ENCODE results near the gene MAML1.
"Not testable (repeated sequence)": the region's sequence is repeated elsewhere in the genome, so short reads cannot be mapped to it uniquely, and the experiment has no call there.

The MAML1 gene, protein sequence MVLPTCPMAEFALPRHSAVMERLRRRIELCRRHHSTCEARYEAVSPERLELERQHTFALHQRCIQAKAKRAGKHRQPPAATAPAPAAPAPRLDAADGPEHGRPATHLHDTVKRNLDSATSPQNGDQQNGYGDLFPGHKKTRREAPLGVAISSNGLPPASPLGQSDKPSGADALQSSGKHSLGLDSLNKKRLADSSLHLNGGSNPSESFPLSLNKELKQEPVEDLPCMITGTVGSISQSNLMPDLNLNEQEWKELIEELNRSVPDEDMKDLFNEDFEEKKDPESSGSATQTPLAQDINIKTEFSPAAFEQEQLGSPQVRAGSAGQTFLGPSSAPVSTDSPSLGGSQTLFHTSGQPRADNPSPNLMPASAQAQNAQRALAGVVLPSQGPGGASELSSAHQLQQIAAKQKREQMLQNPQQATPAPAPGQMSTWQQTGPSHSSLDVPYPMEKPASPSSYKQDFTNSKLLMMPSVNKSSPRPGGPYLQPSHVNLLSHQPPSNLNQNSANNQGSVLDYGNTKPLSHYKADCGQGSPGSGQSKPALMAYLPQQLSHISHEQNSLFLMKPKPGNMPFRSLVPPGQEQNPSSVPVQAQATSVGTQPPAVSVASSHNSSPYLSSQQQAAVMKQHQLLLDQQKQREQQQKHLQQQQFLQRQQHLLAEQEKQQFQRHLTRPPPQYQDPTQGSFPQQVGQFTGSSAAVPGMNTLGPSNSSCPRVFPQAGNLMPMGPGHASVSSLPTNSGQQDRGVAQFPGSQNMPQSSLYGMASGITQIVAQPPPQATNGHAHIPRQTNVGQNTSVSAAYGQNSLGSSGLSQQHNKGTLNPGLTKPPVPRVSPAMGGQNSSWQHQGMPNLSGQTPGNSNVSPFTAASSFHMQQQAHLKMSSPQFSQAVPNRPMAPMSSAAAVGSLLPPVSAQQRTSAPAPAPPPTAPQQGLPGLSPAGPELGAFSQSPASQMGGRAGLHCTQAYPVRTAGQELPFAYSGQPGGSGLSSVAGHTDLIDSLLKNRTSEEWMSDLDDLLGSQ

DNA sequence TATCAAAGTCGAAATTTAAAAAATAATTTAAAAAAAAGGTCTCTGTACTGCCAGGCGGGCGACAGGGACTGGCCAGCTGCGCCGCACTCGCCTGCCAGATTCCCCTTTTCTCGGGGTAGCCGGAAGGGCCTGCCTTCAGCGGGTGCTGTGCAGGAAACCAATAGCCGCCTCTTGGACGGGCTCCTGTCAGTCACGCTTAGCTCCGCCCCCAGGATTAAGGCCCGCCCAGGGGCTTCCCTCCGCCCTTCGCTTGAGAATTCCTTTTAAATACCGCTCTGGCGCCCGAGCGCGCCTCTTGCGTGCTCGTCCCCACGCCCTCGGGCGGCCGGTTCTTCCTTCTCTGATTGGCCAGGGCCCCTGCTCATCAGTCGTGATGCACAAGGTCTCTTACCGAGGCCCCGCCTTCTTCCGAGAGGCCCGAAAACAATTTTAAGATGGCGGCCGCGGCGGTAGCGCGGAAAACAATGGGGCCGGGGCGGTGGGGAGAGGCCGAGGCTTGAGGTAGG lies at the start of gene MAML1:
Gene MAML1 (plus strand): TSS at position 411 of the 506 bp plus-strand sequence. CDS start 291 bp downstream, outside the sequence.
- in situ Hi-C loops (cut with MboI; ENCODE audit: low sequenced_read_pairs), result no loop called here

DNA sequence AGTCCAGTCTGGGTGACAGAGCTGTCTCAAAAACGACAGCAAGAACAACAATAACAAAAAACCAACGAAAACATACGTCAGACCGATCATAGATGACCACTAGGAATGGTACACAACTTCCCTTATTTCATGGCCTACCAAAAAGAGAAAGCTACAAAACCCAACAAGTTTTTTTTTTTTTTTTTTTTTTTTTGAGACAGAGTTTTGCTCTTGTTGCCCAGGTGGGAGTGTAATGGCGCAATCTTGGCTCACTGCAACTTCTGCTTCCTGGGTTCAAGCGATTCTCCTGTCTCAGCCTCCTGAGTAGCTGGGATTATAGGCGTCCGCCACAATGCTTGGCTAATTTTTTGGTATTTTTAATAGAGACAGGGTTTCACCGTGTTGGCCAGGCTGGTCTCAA lies 43.4 kb upstream of the MAML1 start:
- in situ Hi-C loops (cut with MboI; ENCODE audit: low sequenced_read_pairs), result not testable (repeated sequence)

DNA sequence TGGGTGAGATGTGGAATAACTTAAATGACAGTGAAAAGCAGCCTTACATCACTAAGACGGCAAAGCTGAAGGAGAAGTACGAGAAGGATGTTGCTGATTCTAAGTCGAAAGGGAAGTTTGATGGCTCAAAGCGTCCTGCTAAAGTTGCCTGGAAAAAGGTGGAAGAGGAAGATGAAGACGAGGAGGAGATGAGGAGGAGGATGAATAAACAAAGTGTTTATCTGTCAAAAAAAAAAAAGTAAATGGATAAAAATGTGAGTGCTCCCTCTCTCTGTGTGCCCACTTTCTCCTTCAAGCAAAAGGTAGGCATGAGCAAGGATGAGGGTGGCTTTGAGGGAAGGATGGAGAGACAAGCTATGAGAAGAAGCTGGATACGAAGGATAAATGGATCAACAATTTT lies 38.1 kb upstream of the MAML1 start:
- in situ Hi-C loops (cut with MboI; ENCODE audit: low sequenced_read_pairs), result no loop called here

DNA sequence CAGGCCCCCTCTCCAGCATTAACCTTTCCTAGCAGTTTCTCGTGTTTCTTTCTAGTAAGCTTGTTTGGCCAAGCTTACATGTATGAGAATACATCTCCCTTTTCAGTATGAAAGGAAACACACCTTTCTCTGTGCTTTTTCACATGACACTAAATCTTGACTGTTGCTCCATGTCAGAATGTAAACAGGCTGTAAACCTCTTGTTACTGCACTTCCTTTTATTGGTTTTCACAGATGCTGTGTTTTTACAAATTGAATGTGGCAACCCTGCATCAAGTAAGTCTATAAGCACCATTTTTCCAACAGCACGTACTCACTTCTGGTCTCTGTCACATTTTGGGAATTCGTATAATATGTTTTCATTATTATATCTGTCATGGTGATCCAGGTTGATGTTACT lies 36.0 kb upstream of the MAML1 start:
- in situ Hi-C loops (cut with MboI; ENCODE audit: low sequenced_read_pairs), result no loop called here

DNA sequence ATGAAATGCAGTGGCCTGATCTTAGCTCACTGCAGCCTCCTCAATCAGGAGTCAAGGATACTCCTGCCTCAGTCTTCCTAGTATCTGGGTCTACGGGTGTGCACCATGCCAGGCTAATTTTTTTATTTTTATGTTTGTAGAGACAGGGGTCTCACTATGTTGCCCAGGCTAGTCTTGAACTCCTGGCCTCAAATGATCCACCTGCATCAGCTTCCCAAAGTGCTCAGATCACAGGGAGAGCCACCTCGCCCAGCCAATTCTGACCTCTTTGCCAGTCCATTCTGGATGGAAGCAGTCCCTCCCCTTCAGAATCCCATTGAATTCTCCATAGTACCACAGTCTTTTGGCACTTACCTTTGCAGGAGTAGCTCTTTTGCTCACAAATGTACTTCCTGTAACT lies 35.5 kb upstream of the MAML1 start:
- in situ Hi-C loops (cut with MboI; ENCODE audit: low sequenced_read_pairs), result no loop called here

DNA sequence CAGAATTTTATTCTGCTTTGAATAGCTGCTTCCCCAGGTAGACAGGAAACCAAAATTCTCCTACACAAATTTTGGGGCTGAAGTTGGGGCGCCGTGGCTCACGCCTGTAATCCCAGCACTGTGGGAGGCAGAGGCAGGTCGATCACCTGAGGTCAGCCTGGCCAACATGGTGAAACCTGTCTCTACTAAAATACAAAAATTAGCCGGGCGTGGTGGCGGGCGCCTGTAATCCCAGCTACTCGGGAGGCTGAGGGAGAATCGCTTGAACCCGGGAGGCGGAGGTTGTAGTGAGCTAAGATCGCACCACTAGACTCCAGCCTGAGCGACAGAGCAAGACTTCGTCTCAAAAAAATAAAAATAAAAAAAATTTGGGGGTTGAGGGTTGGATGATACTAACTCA lies 35.1 kb upstream of the MAML1 start:
- in situ Hi-C loops (cut with MboI; ENCODE audit: low sequenced_read_pairs), result not testable (repeated sequence)

DNA sequence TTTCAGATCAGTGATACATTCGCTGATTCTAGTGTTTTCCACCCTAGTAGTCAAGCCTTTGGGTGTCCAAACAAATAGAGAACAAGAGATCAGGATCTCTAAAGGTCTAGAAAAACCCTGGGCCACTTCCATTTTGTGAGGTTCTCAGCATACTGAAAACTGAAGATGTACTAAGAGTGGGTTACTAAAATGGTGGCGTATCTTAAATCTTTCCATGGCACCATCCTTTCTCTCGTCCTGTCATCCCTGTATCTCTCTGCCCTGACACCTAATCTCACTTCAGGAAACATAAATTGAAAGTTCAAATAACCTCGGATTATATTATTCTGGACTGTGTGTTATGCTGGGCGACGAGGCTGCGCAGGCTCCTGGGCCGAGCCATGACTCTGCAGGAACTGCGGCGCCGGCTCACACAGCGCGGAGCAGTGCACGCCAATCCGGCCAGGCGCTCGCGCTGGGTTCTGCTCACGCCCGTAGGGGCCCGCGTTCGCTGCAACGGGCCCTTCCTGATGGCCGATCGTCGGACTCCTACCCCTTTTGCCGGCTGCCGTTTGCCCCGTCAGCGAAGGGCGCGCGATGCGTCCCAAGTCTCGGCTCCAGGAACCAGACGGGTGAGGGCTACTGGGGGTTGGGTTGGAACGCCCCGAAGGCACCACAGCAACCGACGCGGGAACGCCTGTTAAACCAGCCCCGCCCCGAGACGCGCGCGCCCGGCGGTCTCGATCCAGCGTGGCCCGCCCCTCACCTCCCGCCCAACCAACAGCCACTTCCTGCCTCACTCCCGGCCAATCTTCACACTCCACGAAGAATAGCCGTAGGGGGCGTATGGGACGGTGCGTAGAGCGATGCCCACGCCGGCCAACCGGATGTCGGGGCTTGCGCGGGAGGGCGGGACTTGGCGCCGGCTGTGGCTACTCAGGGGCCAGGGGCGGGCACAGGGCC lies 34.4 kb upstream of the MAML1 start:
- in situ Hi-C loops (cut with MboI; ENCODE audit: low sequenced_read_pairs), result no loop called here

DNA sequence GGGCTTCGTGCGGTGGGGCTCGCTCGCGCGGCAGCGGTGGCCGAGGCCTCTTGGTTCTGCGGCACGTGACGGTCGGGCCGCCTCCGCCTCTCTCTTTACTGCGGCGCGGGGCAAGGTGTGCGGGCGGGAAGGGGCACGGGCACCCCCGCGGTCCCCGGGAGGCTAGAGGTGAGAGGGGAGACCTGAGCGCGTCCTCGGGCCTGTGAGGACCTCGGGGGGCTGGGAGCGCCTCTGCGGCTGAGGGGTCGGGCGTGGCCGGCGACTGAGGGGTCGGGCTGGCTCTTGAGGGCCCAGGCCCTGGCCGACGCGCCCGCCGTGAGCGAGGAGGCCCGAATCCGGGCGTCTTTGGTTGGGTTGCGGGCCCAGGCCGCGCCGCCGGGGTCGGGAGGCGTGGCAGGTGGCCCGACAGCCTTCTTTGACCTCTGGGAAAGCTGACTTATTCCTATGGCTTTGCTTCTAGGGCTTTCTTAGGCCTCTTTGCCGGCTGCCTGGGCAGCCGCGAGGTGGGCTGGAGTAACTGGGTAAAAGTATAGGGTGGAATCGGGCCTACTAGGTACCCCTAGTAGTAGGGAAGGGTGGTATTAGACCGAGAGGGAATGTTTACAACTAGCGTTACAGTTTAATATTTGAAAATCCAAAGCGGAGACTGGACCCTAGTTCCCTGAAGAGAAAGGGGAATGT lies 33.5 kb upstream of the MAML1 start, which contains the start of gene CANX:
Gene CANX (plus strand): TSS at position 33 of the 681 bp plus-strand sequence. CDS start 6,715 bp downstream, outside the sequence.
- in situ Hi-C loops (cut with MboI; ENCODE audit: low sequenced_read_pairs), result no loop called here

DNA sequence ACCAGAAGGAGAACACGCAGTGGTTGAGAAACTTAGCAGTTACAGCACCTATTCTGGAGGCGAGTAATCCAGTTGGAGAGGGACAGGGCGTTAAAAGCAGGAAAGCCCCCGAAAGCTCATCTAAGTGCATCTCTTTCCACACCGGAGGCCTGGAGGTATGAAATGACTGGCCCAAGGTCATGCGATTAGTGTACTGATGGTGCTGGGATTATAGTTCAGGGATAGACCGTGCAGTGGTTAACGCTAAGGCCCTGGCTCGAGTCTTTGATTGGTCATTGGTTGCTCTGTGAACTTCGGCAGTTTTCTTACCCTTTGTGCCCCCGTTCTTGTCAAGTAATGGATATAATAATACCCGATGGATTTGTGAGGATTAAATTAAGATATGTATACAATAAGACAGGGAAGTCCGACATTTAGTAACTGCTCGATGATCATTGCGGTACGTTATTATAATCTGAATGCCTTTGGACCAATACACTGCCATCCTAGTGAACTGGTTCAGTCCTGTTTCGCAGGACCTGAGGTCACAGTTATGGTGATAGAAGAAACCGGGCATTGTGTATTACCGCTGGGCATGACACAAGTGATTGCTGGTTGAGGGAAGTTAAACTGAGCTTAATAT lies 32.9 kb upstream of the MAML1 start:
- in situ Hi-C loops (cut with MboI; ENCODE audit: low sequenced_read_pairs), result no loop called here

DNA sequence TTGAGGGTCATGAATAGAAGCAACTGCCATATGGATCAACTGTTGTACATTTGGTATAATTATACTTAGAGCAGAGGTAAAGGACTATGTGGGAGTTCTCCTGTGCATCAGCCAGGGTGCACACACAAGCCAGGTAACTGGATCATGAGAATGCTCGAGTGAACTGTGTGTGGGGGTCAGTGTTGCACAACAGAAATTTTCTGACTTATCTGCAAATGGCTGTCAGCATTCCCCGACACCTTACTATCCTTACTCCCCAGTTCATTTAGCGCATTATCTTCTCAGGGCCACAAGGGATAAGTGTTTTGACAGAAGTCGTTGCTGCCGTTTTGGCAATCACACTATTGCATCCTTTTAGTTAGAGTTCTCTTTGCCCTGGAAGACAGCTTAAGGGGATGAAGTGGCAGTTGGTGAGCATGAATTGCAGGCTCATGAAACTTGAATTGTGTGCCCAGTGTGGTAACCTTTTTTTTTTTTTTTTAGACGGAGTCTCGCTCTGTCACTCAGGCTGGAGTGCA lies 32.2 kb upstream of the MAML1 start:
- in situ Hi-C loops (cut with MboI; ENCODE audit: low sequenced_read_pairs), result no loop called here

DNA sequence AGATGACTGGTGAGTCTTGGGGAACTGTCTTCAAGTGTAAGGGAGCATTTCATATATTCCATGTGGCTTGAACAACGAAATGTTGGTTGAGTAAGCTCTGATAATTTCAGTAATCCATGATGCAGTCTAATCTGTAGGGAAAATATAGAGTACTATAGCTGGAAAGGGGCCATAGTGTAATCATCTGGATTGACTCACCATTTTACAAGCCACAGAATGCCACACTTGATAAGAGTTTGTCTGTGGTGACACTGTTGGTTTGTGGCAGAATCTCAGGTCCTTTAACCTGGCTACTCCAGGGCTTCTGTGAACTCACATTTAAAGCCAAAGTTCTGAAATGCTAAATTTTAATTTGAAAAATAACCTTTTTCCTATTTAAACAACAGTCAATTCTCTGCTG lies 16.3 kb upstream of the MAML1 start:
- in situ Hi-C loops (cut with MboI; ENCODE audit: low sequenced_read_pairs), result no loop called here

DNA sequence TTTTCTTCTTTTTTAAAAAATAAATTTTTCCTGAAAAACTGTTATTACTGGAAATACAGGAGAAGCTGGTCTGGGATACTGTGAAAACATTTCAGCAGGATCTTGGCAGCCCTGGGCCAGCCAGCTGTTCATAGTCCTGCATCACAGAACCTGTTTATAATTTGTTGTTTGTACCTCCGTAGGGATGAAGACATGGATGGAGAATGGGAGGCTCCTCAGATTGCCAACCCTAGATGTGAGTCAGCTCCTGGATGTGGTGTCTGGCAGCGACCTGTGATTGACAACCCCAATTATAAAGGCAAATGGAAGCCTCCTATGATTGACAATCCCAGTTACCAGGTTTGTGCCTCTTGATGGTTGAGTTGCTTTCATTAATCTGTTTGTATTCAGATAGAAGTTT lies 12.4 kb upstream of the MAML1 start:
- in situ Hi-C loops (cut with MboI; ENCODE audit: low sequenced_read_pairs), result no loop called here

DNA sequence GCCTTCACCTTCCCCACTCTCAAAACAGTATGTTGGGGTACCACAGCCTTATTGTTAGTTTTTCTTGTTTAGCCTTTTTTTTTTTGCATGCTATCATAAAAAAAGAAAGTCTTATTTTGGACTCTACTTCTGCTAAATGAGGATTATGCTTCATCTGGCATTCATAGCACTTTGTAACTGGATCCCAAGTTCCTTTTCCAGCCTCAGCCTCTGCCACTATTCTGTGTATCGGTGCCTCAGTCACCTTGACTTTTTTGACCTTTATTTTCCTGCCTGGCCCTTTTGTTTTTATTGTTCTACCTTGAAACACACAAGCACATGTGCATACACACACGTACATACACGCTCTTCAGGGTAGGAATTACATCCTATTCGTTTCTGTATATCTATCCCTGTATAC lies 8.5 kb upstream of the MAML1 start:
- in situ Hi-C loops (cut with MboI; ENCODE audit: low sequenced_read_pairs), result no loop called here

DNA sequence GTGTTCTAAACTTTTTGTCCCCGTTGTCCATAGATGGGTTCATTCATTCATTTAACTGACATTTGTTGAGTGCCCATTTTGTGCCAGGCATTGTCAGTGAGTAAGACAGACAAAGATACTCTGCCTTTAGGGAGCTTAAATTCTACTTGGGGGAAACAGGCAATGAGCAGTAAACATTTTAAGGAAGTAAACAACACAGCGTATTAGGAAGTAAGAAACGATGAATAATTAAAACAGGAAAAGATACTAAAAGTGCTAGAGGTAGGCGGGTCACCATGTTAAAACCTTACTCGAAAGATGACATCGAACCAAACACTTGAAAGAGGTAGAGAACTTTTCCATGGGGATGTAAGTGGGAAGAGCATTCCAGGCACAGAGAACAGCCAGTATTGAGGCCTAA lies 5.5 kb upstream of the MAML1 start:
- in situ Hi-C loops (cut with MboI; ENCODE audit: low sequenced_read_pairs), result no loop called here

DNA sequence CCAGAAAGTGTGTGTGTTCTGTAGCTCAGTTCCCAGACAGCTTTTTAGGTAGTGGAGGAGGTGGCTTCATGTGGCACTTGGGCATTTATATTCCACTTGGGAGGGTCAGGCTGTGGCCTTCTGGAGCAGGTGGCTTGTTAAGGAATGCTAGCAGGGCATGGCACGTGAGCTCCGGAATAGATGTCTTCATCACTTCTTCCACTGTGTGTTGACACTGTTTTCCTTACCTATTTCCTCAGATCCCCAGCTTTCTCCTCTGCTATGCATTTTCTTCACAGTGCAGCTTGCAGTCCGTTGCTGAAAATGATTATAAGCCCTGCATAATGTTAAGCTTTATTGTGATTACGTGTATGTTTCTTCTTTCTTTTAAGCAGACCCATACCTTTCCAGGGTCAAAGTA lies 3.3 kb upstream of the MAML1 start:
- in situ Hi-C loops (cut with MboI; ENCODE audit: low sequenced_read_pairs), result no loop called here

DNA sequence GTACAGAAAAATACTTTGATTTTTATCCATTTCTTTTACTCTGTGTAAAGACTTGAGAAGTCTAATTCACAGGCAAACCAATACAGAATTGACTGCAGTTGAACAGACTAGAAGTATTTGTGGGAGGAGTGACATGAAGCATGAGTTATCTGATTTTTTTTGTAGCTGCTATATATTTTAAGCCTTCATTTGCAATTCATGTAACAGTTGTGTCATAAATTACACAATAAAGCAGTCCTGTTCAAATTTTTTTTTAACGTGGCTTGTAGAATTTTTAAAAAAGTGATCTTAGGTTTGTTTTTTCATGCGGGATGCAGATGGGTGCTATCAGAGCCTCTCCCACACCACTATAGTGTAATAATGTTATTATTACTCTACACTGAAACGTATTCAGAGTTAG lies 2.9 kb upstream of the MAML1 start:
- in situ Hi-C loops (cut with MboI; ENCODE audit: low sequenced_read_pairs), result no loop called here

DNA sequence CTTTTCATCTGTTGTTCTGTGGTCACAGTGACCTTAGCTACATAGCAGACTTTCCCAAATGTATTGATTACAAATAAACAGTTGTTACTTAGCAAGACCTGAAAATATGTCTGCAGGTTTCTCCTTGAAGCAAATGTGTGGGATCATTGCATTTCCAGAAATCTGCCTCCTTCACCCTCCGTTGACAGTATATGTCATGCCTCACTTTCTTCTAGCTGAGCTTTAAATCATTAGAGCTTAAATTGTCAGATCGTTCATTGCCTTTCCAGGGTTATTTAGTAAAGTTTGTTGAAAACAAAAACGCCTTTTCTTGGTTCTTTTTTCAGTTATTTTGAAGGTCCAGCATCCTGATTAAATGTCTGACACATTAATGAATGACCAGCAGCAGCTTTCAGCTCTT lies 2.3 kb upstream of the MAML1 start:
- in situ Hi-C loops (cut with MboI; ENCODE audit: low sequenced_read_pairs), result no loop called here

DNA sequence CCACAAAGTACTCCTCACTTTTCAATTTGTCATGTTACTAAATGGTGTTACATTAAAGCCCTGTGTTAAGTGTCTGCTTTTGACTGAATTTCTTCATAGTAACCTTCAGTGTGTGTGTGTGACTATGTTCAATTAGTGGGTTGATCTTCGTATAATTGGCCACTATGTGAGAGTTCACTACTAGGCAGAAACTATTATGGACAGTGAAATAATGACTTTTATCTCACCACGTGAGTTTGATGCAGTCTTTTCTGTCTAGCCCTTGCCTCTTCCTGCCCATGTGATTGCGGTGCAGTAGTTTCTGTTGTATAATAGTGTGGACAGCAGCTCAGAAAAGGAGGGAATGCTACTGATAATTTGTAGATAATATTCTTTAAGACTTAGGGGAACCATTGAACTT lies 1.8 kb upstream of the MAML1 start:
- in situ Hi-C loops (cut with MboI; ENCODE audit: low sequenced_read_pairs), result no loop called here

DNA sequence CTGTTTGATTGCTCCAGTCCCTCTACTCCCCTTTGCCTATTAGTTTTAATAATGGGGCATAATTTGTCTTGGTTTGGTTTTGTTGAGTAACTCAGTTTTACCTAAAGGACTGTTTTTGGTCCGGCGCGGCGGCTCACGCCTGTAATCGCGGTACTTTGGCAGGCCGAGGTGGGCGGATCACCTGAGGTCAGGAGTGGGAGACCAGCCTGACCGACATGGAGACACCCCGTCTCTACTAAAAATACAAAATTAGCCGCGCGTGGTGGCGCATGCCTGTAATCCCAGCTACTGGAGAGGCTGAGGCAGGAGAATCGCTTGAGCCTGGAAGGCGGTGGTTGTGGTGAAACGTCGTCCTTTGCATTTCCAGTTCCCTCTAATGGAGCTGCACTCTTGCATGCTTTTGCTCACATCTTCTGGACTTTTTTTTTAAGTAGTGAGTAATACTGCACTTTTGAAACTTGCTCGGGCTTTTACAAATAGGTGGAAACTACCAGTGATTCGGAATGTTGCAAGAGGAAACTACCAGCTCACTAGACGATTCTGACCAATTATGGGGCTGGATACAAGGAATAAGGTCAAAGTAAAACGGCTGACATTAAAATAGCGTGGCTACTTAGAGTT lies 721 bp upstream of the MAML1 start:
- in situ Hi-C loops (cut with MboI; ENCODE audit: low sequenced_read_pairs), result no loop called here
